Measurements from ENCODE around the gene NTRK3.
"Not testable (repeated sequence)": the region's sequence is repeated elsewhere in the genome, so short reads cannot be mapped to it uniquely, and the experiment has no call there.

DNA sequence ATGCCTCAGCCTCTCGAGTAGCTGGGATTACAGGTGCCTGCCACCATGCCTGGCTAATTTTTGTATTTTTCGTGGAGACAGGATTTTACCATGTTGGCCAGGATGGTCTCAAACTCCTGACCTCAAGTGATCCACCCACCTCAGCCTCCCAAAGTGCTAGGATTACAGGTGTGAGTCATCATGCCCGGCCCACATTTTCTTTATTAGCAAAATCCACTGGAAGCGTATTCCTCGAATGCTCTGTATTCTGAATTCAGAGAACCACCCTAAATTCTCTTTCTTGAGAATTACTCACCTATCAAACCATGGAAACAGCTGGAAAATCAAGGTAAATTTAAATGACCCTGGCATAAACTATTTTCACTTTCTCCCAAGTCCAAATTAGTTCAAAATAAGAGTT, 223.1 kb downstream of the NTRK3 start:
- TF ChIP-seq, protein P1, sequence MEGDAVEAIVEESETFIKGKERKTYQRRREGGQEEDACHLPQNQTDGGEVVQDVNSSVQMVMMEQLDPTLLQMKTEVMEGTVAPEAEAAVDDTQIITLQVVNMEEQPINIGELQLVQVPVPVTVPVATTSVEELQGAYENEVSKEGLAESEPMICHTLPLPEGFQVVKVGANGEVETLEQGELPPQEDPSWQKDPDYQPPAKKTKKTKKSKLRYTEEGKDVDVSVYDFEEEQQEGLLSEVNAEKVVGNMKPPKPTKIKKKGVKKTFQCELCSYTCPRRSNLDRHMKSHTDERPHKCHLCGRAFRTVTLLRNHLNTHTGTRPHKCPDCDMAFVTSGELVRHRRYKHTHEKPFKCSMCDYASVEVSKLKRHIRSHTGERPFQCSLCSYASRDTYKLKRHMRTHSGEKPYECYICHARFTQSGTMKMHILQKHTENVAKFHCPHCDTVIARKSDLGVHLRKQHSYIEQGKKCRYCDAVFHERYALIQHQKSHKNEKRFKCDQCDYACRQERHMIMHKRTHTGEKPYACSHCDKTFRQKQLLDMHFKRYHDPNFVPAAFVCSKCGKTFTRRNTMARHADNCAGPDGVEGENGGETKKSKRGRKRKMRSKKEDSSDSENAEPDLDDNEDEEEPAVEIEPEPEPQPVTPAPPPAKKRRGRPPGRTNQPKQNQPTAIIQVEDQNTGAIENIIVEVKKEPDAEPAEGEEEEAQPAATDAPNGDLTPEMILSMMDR (IDR thresholded peaks at IDR 0.05 in 8 of 11, conservative IDR thresholded peaks at IDR 0.05 in 3 of 11): not testable (repeated sequence)
- TF ChIP-seq POLR2AphosphoS5, POLR2A (IDR thresholded peaks at IDR 0.05): not testable (repeated sequence)
